Activated T-helper 17 cell treated with anti-CD3 and anti-CD28 coated beads, Interleukin-2, amount 50 U/mL, for 72 hours (primary cell): ENCODE measurements around the gene REXO4. TPM values are rescaled to one million over a fixed set of nuclear protein-coding genes. Genes with fewer than 3 reads are reported as not detected.
"Not testable (repeated sequence)": the region's sequence is repeated elsewhere in the genome, so short reads cannot be mapped to it uniquely, and the experiment has no call there.

ENCODE experiments used
- ATAC-seq: fragments of 150-1000 bp; cut with Tn5 transposase; replicated peaks from 2 replicates; pipeline ENCODE4 v1.10.0; 2021; ENCODE audit warnings: mild to moderate bottlenecking, moderate library complexity
- H3K27ac Mint-ChIP-seq: one replicate; pipeline ENCODE4 v1.8.0; 2022; ENCODE audit warnings: mixed read lengths
- H3K27me3 Mint-ChIP-seq: one replicate; pipeline ENCODE4 v1.8.0; 2022; ENCODE audit warnings: mixed read lengths
- H3K36me3 Mint-ChIP-seq: one replicate; pipeline ENCODE4 v1.8.0; 2022; ENCODE audit warnings: low read depth, mild to moderate bottlenecking, mixed read lengths
- H3K4me1 Mint-ChIP-seq: one replicate; pipeline ENCODE4 v1.8.0; 2022; ENCODE audit warnings: mixed read lengths
- H3K4me3 Mint-ChIP-seq: one replicate; pipeline ENCODE4 v1.8.0; 2022; ENCODE audit warnings: mild to moderate bottlenecking, mixed read lengths
- H3K9me3 Mint-ChIP-seq: one replicate; pipeline ENCODE4 v1.8.0; 2022; ENCODE audit warnings: mixed read lengths
- total RNA-seq, 2 donors: library from RNA; stranded (reverse); gene quantifications; one replicate each; pipeline ENCODE4 v1.2.3, GENCODE V29; 2022

The REXO4 gene
- total RNA-seq, 2 donors from 2014 or later: 26.1 to 36.5 TPM

- H3K36me3 Mint-ChIP-seq: peaks cover 26% of the 10 kb centered on the region
- no peak for ATAC-seq
- H3K9me3 Mint-ChIP-seq: no peaks in the 10 kb centered on the region
- no peak overlapping the region for H3K4me3 Mint-ChIP-seq
- no peaks in the 10 kb centered on the region for H3K27me3 Mint-ChIP-seq
- no peak overlapping the region for H3K27ac Mint-ChIP-seq
- H3K4me1 Mint-ChIP-seq: peaks cover 2% of the 10 kb centered on the region
Measured at GRCh38 chr9:133377721-133378216, 40.0 kb downstream of the REXO4 start.

- H3K27ac Mint-ChIP-seq, H3K9me3 Mint-ChIP-seq, H3K4me1 Mint-ChIP-seq, ATAC-seq, H3K27me3 Mint-ChIP-seq: not testable (repeated sequence)
- Mint-ChIP-seq H3K36me3 (peaks cover 31% of the 10 kb centered on the region), H3K4me3 (peak overlapping the region; percentile 31)
Measured at GRCh38 chr9:133377280-133377679, 40.5 kb downstream of the REXO4 start.

- peak; percentile 73 for ATAC-seq
- no peaks in the 10 kb centered on the region for H3K27me3 Mint-ChIP-seq
- H3K9me3 Mint-ChIP-seq: no peaks in the 10 kb centered on the region
- H3K4me1 Mint-ChIP-seq: peaks cover 12% of the 10 kb centered on the region
- peak within 1 kb of the TSS; percentile 92 for H3K27ac Mint-ChIP-seq
- H3K36me3 Mint-ChIP-seq: peaks cover 43% of the 10 kb centered on the region
- peak within 1 kb of the TSS; percentile 94 for H3K4me3 Mint-ChIP-seq
Measured at GRCh38 chr9:133375724-133376654, 41.8 kb downstream of the REXO4 start, which contains the start of the genes STKLD1 and SURF4. STKLD1 (plus strand) TSS chr9:133376366; CDS start chr9:133376474, 108 bp downstream. SURF4 (minus strand) TSS chr9:133376060; CDS start chr9:133375969, 91 bp downstream.

- H3K27ac Mint-ChIP-seq: peak overlapping the region; percentile 92
- ATAC-seq: no peak
- H3K36me3 Mint-ChIP-seq: peaks cover 51% of the 10 kb centered on the region
- no peaks in the 10 kb centered on the region for H3K27me3 Mint-ChIP-seq
- H3K4me3 Mint-ChIP-seq: peak overlapping the region; percentile 94
- peaks cover 20% of the 10 kb centered on the region for H3K4me1 Mint-ChIP-seq
- no peaks in the 10 kb centered on the region for H3K9me3 Mint-ChIP-seq
Measured at GRCh38 chr9:133375116-133375723, 42.6 kb downstream of the REXO4 start.

GRCh38 chr9:133374612-133375115, 43.1 kb downstream of the REXO4 start:
- Mint-ChIP-seq H3K36me3 (peaks cover 56% of the 10 kb centered on the region), H3K9me3 (no peaks in the 10 kb centered on the region), H3K4me3 (peak overlapping the region; percentile 94), H3K27me3 (no peaks in the 10 kb centered on the region), H3K4me1 (peaks cover 25% of the 10 kb centered on the region), H3K27ac (peak overlapping the region; percentile 92)
- ATAC-seq: peak; percentile 27

- ATAC-seq: no peak
- Mint-ChIP-seq H3K27ac (peak overlapping the region; percentile 92), H3K27me3 (no peaks in the 10 kb centered on the region), H3K4me3 (peak overlapping the region; percentile 94), H3K36me3 (peaks cover 81% of the 10 kb centered on the region), H3K4me1 (peaks cover 38% of the 10 kb centered on the region), H3K9me3 (no peaks in the 10 kb centered on the region)
Measured at GRCh38 chr9:133372144-133372543, 45.7 kb downstream of the REXO4 start.

GRCh38 chr9:133371261-133371711, 46.5 kb downstream of the REXO4 start:
- Mint-ChIP-seq H3K27me3 (no peaks in the 10 kb centered on the region), H3K4me1 (peaks cover 38% of the 10 kb centered on the region), H3K36me3 (peaks cover 90% of the 10 kb centered on the region), H3K27ac (peak overlapping the region; percentile 92), H3K9me3 (no peaks in the 10 kb centered on the region), H3K4me3 (peak overlapping the region; percentile 94)
- ATAC-seq: peak; percentile 73

GRCh38 chr9:133370685-133371084, 47.1 kb downstream of the REXO4 start:
- ATAC-seq: peak; percentile 25
- peaks cover 96% of the 10 kb centered on the region for H3K36me3 Mint-ChIP-seq
- H3K27ac Mint-ChIP-seq: peak overlapping the region; percentile 92

GRCh38 chr9:133369933-133370332, 47.9 kb downstream of the REXO4 start:
- Mint-ChIP-seq H3K27me3 (no peaks in the 10 kb centered on the region), H3K4me1 (peaks cover 38% of the 10 kb centered on the region), H3K27ac (peak overlapping the region; percentile 92), H3K36me3 (peaks cover 99% of the 10 kb centered on the region), H3K4me3 (peak overlapping the region; percentile 94), H3K9me3 (no peaks in the 10 kb centered on the region)
- peak; percentile 54 for ATAC-seq

More at GRCh38 chr9:133370685-133371084, 47.1 kb downstream of the REXO4 start:
- H3K9me3 Mint-ChIP-seq: no peaks in the 10 kb centered on the region
- peak overlapping the region; percentile 94 for H3K4me3 Mint-ChIP-seq
- H3K27me3 Mint-ChIP-seq: no peaks in the 10 kb centered on the region
- peaks cover 38% of the 10 kb centered on the region for H3K4me1 Mint-ChIP-seq

- Mint-ChIP-seq H3K4me1 (peaks cover 38% of the 10 kb centered on the region), H3K4me3 (peak overlapping the region; percentile 94), H3K27ac (peak overlapping the region; percentile 92), H3K9me3 (no peaks in the 10 kb centered on the region), H3K36me3 (peaks cover 99% of the 10 kb centered on the region), H3K27me3 (no peaks in the 10 kb centered on the region)
- ATAC-seq: no peak
Measured at GRCh38 chr9:133369422-133369821, 48.4 kb downstream of the REXO4 start.

- Mint-ChIP-seq H3K27me3 (no peaks in the 10 kb centered on the region), H3K9me3 (no peaks in the 10 kb centered on the region), H3K4me1 (peaks cover 38% of the 10 kb centered on the region), H3K4me3 (peak overlapping the region; percentile 94), H3K36me3 (peaks cover 99% of the 10 kb centered on the region), H3K27ac (peak overlapping the region; percentile 92)
- ATAC-seq: no peak
Measured at GRCh38 chr9:133368249-133368881, 49.4 kb downstream of the REXO4 start.

GRCh38 chr9:133367778-133368177, 50.0 kb downstream of the REXO4 start:
- no peaks in the 10 kb centered on the region for H3K27me3 Mint-ChIP-seq
- H3K27ac Mint-ChIP-seq: no peak overlapping the region
- ATAC-seq: no peak
- peaks cover 99% of the 10 kb centered on the region for H3K36me3 Mint-ChIP-seq
- no peaks in the 10 kb centered on the region for H3K9me3 Mint-ChIP-seq
- H3K4me3 Mint-ChIP-seq: peak overlapping the region; percentile 94
- H3K4me1 Mint-ChIP-seq: peaks cover 36% of the 10 kb centered on the region

- Mint-ChIP-seq H3K9me3 (no peaks in the 10 kb centered on the region), H3K36me3 (peaks cover 99% of the 10 kb centered on the region), H3K4me1 (peaks cover 31% of the 10 kb centered on the region), H3K27me3 (no peaks in the 10 kb centered on the region), H3K4me3 (no peak overlapping the region), H3K27ac (no peak overlapping the region)
- ATAC-seq: no peak
Measured at GRCh38 chr9:133367221-133367620, 50.6 kb downstream of the REXO4 start.

GRCh38 chr9:133366435-133366834, 51.4 kb downstream of the REXO4 start:
- H3K27ac Mint-ChIP-seq: no peak overlapping the region
- H3K9me3 Mint-ChIP-seq: no peaks in the 10 kb centered on the region
- no peak overlapping the region for H3K4me3 Mint-ChIP-seq
- no peak for ATAC-seq
- H3K36me3 Mint-ChIP-seq: peaks cover 100% of the 10 kb centered on the region
- H3K4me1 Mint-ChIP-seq: peaks cover 37% of the 10 kb centered on the region
- H3K27me3 Mint-ChIP-seq: no peaks in the 10 kb centered on the region
